ENCODE data around the gene TEX14.

GRCh38 chr17:58532555-58532951 lies 159.3 kb downstream of the TEX14 start:
- TF ChIP-seq, protein P1, sequence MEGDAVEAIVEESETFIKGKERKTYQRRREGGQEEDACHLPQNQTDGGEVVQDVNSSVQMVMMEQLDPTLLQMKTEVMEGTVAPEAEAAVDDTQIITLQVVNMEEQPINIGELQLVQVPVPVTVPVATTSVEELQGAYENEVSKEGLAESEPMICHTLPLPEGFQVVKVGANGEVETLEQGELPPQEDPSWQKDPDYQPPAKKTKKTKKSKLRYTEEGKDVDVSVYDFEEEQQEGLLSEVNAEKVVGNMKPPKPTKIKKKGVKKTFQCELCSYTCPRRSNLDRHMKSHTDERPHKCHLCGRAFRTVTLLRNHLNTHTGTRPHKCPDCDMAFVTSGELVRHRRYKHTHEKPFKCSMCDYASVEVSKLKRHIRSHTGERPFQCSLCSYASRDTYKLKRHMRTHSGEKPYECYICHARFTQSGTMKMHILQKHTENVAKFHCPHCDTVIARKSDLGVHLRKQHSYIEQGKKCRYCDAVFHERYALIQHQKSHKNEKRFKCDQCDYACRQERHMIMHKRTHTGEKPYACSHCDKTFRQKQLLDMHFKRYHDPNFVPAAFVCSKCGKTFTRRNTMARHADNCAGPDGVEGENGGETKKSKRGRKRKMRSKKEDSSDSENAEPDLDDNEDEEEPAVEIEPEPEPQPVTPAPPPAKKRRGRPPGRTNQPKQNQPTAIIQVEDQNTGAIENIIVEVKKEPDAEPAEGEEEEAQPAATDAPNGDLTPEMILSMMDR (IDR thresholded peaks at IDR 0.05; ENCODE audit: extremely low read depth in 1 of 2, insufficient read depth in 1 of 2, low read depth in 1 of 2, low read length in 2 of 2) = no peak
- TF ChIP-seq POLR2AphosphoS5 (IDR thresholded peaks at IDR 0.05; ENCODE audit: insufficient read depth, low read depth, low read length) = no peak

Measured in endothelial cell of umbilical vein (primary cell).